HG03521 (cell line): ENCODE data around the gene KCNC3.

Experiments used
- ATAC-seq: cut with Tn5 transposase; IDR thresholded peaks from one replicate; pipeline ENCODE4 v1.9.1; 2021; ENCODE audit warnings: mild to moderate bottlenecking, moderate library complexity; ENCODE audit not compliant: unreplicated experiment

The KCNC3 gene

GRCh38 chr19:50329146-50329925 is at the start of gene KCNC3:
KCNC3 (minus strand) TSS chr19:50329377; CDS start chr19:50329082, 295 bp downstream.
- peak; percentile 43 for ATAC-seq

- no peak for ATAC-seq
These were observed 49.7 kb upstream of the KCNC3 start for GRCh38 chr19:50378863-50379236.

DNA sequence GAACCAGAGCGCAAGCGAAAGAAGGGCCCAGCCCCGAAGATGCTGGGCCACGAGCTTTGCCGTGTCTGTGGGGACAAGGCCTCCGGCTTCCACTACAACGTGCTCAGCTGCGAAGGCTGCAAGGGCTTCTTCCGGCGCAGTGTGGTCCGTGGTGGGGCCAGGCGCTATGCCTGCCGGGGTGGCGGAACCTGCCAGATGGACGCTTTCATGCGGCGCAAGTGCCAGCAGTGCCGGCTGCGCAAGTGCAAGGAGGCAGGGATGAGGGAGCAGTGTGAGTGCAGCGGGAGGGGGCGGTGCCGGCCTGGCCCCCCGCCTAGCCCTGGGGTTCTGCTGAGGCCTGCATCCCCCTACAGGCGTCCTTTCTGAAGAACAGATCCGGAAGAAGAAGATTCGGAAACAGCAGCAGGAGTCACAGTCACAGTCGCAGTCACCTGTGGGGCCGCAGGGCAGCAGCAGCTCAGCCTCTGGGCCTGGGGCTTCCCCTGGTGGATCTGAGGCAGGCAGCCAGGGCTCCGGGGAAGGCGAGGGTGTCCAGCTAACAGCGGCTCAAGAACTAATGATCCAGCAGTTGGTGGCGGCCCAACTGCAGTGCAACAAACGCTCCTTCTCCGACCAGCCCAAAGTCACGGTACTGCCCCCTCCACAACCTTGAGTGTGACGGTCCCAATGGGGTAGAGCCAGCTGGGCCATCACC is 49.1 kb upstream of the KCNC3 start:
- ATAC-seq = no peak

- no peak for ATAC-seq
These were observed 48.3 kb upstream of the KCNC3 start for GRCh38 chr19:50377517-50377916.

DNA sequence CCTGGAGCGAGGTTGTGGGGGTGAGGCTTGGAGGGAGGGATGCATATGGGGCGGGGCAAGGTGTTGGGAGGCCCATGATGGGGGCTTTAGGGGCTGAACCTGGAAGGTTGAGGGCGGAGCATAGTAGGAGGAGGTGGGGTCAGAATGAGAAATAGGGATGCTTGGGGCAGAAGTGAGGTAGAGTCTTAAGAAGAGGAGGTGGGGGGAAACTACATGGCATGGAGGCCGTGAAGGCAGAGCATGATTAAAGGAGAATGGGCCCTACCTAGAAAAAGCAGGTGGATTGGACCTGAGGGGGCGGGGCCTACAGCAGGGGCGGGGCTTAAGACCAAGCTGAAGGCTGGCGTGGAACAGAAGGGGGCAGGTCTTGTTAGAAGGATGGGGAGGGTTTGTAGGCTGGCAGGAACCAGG is 47.9 kb upstream of the KCNC3 start:
- no peak for ATAC-seq

DNA sequence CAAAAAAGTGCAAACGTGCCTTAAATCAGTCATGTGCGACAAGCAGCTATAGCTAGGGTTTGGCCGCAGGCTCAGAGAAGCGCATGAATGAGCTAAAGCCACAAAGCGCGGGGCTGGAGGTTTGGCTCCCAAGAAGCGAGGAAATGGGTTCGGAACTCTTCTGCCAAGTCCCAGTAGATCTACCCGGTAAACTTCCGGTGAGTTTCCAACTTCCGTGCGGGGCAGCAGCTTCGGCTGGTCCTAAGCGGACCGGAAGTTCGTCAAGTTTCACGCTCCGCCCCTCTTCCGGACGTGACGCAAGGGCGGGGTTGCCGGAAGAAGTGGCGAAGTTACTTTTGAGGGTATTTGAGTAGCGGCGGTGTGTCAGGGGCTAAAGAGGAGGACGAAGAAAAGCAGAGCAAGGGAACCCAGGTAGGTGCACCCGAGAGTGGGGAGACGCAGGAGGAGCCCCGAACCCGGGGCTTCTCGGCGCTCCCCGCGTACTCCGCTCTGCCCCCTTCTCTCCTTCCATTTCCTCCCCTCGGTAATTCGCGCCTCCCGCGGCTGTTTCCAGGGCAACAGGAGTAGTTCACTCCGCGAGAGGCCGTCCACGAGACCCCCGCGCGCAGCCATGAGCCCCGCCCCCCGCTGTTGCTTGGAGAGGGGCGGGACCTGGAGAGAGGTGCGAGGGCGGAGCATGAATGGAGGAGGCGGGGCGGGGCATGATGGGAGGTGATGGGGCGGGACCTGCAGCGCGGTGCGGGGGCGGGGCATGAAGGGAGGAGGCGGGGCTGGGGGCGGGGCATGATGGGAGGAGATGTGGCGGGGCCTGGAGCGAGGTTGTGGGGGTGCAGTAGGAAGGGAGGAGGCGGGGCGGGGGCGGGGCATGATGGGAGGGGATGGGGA is 47.2 kb upstream of the KCNC3 start, which contains the start of gene NR1H2:
Gene NR1H2 (plus strand): TSS at position 292 of the 885 bp plus-strand sequence. CDS start 1,149 bp downstream, outside the sequence.
- ATAC-seq = peak; percentile 84

GRCh38 chr19:50371914-50372475 is 42.8 kb upstream of the KCNC3 start:
- no peak for ATAC-seq

DNA sequence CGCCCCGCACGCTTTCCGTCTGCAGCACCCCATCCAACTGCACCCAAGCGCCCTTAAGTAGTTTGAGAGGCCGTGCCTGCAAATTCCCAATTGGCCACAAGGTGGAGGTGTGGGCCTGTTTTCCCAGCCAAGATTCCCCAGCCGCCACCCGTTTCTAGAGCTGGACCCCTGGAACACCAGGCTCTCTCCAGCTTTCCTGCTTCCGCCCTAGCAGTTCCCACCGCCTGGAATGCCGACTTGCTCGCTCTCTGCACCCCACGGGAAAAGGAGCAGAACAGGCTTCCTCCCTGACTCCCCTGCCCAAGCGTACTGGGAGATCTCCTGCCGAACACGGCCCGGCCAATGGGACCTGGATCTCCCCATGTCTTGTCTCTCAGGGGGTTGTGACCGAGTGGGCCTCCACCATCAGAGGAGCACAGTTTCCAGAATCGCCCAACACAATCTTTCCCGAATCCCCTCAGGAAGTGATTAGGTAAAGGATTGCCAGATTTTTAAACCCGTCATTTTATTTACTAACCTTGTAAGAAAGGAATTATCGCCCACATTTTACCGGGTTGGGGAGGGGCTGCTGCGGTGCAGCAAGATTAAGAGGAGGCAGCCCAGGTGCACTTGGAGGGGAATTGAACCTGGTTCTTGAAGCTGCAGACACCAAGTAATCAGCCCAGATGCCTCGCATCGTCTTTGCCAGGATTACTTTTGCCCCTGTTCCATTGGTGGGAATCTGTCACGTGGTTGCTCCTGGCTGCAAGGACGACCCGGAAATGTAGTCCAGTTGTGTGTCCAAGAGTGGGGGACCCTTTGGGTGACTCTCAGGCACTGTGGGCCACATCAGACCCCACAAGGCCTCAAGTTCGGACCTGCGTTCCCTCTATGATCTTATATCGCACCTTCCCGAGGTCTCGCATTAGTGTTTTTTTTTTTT is 39.7 kb upstream of the KCNC3 start:
- no peak for ATAC-seq

DNA sequence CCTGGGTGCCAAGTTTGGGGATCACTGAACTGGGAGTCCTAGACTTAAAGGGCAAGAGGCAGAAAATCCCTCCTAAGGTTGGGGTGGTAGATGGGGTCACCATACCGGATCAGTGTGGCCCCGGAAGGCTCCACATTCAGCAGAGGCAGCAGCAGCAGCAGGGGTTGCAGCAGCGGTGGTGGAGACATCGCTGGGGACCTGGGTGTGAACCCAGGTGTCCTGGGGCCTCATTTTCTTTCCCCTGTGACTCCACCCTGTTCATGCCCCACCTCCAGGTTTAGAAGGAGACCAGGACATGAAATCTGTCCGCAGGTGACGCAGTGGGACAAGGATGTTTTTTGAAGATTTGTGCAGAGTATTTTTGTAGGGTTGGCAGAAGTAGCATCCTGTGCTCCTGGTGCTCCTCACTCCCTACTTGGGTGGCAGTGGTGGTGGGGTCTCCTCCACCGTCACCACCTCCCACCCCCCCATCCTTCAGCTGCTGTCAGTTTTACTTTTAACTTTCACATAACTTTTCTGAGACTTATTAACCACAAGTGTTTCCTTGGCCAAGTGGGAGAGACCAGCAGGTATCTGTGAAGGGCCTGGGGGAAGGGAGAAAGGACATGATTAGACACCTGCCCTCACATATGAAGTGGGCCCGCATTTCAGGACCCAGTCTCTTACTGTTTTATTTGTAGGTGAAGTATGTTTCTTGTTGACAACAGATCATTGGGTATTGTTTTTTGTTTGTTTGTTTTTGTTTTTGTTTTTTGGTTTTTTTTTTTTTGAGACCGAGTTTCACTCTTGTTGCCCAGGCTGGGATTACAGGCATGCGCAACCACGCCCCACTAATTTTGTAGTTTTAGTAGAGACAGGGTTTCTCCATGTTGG is 36.5 kb upstream of the KCNC3 start, which contains the start of gene NAPSA:
Gene NAPSA (minus strand): TSS at position 206 of the 873 bp plus-strand sequence. CDS start 18 bp downstream, at position 188.
- ATAC-seq = no peak

GRCh38 chr19:50362656-50363424 is 33.7 kb upstream of the KCNC3 start:
- ATAC-seq = no peak

- no peak for ATAC-seq
These were observed 32.8 kb upstream of the KCNC3 start for GRCh38 chr19:50362030-50362412.

GRCh38 chr19:50361290-50362029 is 32.3 kb upstream of the KCNC3 start:
- ATAC-seq = no peak

DNA sequence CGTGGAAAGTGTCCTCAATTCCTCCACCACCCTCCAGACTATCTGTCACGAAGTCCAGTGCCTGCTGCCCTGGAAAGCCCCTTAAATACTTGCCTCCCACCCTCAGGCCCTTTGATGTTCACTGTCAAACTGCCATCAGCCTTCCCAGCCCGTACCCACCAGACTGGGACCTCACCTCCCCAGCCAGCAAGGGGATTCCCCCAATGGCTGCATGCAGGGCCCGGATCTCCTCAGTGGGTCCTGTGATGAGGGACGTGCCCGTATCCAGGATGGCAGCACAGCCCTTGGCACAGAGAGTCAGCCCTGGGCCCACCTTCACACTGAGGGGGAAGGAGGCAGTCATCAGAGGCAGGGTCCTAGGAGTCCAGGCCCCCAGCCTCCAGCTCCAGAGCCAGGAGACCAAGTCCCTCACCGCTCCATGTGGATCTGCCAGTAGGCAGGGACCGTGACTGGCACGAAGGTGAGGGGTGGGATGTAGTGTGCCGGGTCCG is 30.2 kb upstream of the KCNC3 start:
- ATAC-seq = no peak

DNA sequence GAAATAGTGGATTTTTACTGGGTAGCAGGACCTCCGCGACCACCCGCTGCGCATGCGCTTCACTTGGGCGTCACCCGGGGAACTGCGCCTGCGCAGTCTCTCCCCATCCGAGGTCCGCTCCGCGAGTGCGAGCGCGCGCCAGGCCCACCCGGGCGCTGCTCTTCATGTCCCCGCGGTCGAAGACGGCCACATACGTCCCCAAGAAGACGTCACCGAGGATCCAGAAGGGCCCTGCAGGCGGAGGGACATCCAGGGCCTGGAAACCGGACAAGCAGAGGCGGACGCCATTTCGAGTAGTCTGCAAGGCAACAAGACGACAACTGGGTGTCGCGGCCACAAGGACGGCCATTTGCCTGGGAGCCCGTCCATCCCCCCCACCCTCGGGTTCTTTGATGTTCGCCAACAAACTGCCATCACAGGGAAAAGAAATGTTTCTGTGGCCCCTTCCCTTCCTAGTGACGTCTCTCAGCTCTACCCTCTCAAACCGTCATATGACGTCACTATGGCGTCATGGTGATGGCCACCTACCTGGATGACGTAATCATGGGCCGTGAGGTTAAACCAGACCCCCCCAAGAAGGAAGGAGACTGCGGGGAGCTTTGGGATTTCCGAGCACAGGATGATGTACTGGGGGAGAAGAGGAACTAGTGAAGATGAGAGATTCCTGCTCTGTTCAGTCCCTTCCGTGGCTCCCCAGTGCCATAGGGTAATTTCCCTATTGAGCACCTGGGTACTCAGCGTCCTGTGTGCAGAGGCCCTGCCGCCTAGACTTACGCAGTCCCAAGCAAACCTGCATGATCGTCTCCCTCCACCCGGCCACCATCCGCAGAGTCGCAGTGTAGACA is 29.5 kb upstream of the KCNC3 start:
- ATAC-seq = no peak

- peak; percentile 64 for ATAC-seq
These were observed 28.3 kb upstream of the KCNC3 start for GRCh38 chr19:50357178-50358100.
